ENCODE data around the gene TAF1B. TPM values are rescaled to one million over a fixed set of nuclear protein-coding genes. Genes with fewer than 3 reads are reported as not detected.
"Not testable (repeated sequence)": the region's sequence is repeated elsewhere in the genome, so short reads cannot be mapped to it uniquely, and the experiment has no call there.

TAF1B gene
- total RNA-seq, 1 experiment from 2014 or later = 29.9 TPM

DNA sequence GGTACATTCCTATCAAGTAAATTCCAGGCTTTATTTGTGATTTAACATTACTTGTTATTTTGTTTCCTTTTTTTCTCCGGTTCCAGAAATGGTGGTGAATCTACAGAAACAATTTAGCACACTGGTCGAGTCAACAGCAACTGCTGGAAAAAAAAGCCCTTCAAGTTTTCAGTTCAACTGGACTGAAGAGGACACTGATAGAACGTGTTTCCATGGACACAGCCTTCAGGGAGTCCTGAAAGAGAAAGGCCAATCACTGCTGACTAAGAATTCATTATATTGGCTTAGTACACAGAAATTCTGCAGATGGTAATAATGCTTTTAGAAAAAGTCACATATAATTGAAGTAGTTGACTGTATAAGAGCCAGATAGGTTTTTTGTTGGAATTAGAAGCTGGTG, 76.2 kb downstream of the TAF1B start:
- no peak overlapping the region for H3K27ac Mint-ChIP-seq
- H4K5ac ChIP-seq (ENCODE audit: insufficient read length, low read depth, low read length) = no peak overlapping the region

GRCh38 chr2:9927020-9927419, 83.7 kb downstream of the TAF1B start:
- H2AK5ac ChIP-seq (ENCODE audit: insufficient read length, low read length); H3K23me2 ChIP-seq (ENCODE audit: insufficient read length, low read depth, low read length, poor library complexity, severe bottlenecking); H3K9ac ChIP-seq (ENCODE audit: extremely low read depth, insufficient read length, low read length); H3K14ac ChIP-seq (ENCODE audit: insufficient read depth, low read length); H3K18ac ChIP-seq (ENCODE audit: insufficient read length, low read depth, low read length); H2BK5ac ChIP-seq (ENCODE audit: insufficient read length, low read length); DNase-seq; H3K9me3 ChIP-seq (ENCODE audit: control insufficient read depth, low read depth, low read length); H2BK20ac ChIP-seq (ENCODE audit: low read depth, low read length, poor library complexity, severe bottlenecking); H3K4me3 Mint-ChIP-seq; H3K27ac ChIP-seq (ENCODE audit: insufficient read length, low read depth, low read length); H3K27me3 ChIP-seq (ENCODE audit: insufficient read depth, low read length); H4K20me1 ChIP-seq (ENCODE audit: control insufficient read depth, insufficient read depth, insufficient read length); H3K79me2 ChIP-seq (ENCODE audit: insufficient read depth, low read length); H3K23ac ChIP-seq (ENCODE audit: insufficient read length, low read depth, low read length); H4K91ac ChIP-seq (ENCODE audit: insufficient read length, low read depth, low read length); H2AFZ ChIP-seq (ENCODE audit: low read length); H2BK120ac ChIP-seq (ENCODE audit: low read depth, low read length, poor library complexity, severe bottlenecking); H3K4me2 ChIP-seq (ENCODE audit: insufficient read depth, insufficient read length, low read length); H4K8ac ChIP-seq (replicated peaks; ENCODE audit: insufficient read length, low read depth, low read length); H3K27ac Mint-ChIP-seq; H3K79me1 ChIP-seq (ENCODE audit: insufficient read depth, low read depth, low read length, poor library complexity, severe bottlenecking); H3K56ac ChIP-seq (ENCODE audit: insufficient read length, low read depth, low read length); H3K27me3 Mint-ChIP-seq (ENCODE audit: low read depth); H3K4ac ChIP-seq (ENCODE audit: low read depth, low read length); H2BK15ac ChIP-seq (ENCODE audit: low read depth, low read length); H4K5ac ChIP-seq (ENCODE audit: insufficient read length, low read depth, low read length); H3K4me1 Mint-ChIP-seq; H3K9me3 Mint-ChIP-seq; H3K4me1 ChIP-seq (ENCODE audit: insufficient read depth, low read length); H2BK12ac ChIP-seq (ENCODE audit: insufficient read length, low read depth, low read length); H3T11ph ChIP-seq (ENCODE audit: low read length): not testable (repeated sequence)
- no CpG with 5 or more reads among the region's 2 CpGs for WGBS (ENCODE audit: extremely low coverage, insufficient read length, low lambda C conversion rate)
- peaks cover 20 to 56% (median 38%) of the 10 kb centered on the region in 3 experiments for H3K36me3 Mint-ChIP-seq (ENCODE audit: insufficient read depth in 1 of 3, low read depth in 3 of 3)

More for the DNA sequence above, 76.2 kb downstream of the TAF1B start:
- no peak overlapping the region for H3K4me3 Mint-ChIP-seq
- H3K56ac ChIP-seq (ENCODE audit: insufficient read length, low read depth, low read length) = no peak overlapping the region
- no peak overlapping the region for H2BK20ac ChIP-seq (ENCODE audit: low read depth, low read length, poor library complexity, severe bottlenecking)
- H3K9me3 ChIP-seq (ENCODE audit: control insufficient read depth, low read depth, low read length) = no peaks in the 10 kb centered on the region
- no peak overlapping the region for H3T11ph ChIP-seq (ENCODE audit: low read length)
- H3K4me1 ChIP-seq (ENCODE audit: insufficient read depth, low read length) = no peaks in the 10 kb centered on the region
- no peak overlapping the region for H3K4me2 ChIP-seq (ENCODE audit: insufficient read depth, insufficient read length, low read length)
- no peak overlapping the region for H2AFZ ChIP-seq (ENCODE audit: low read length)
- no peak for TF ChIP-seq CTCF (conservative IDR thresholded peaks at IDR 0.05)
- H2BK120ac ChIP-seq (ENCODE audit: low read depth, low read length, poor library complexity, severe bottlenecking) = no peak overlapping the region
- no peaks in the 10 kb centered on the region for H3K27me3 ChIP-seq (ENCODE audit: insufficient read depth, low read length)
- H3K27me3 Mint-ChIP-seq (ENCODE audit: low read depth) = no peaks in the 10 kb centered on the region
- no peak overlapping the region for H4K8ac ChIP-seq (replicated peaks; ENCODE audit: insufficient read length, low read depth, low read length)
- DNase-seq = no peak
- H3K9ac ChIP-seq (ENCODE audit: extremely low read depth, insufficient read length, low read length) = no peak overlapping the region
- H4K91ac ChIP-seq (ENCODE audit: insufficient read length, low read depth, low read length) = no peak overlapping the region
- no peak overlapping the region for H3K27ac ChIP-seq (ENCODE audit: insufficient read length, low read depth, low read length)
- no peaks in the 10 kb centered on the region for H3K79me1 ChIP-seq (ENCODE audit: insufficient read depth, low read depth, low read length, poor library complexity, severe bottlenecking)
- H3K4me1 Mint-ChIP-seq = no peaks in the 10 kb centered on the region
- no peak overlapping the region for H3K4ac ChIP-seq (ENCODE audit: low read depth, low read length)
- H3K23me2 ChIP-seq (ENCODE audit: insufficient read length, low read depth, low read length, poor library complexity, severe bottlenecking) = no peaks in the 10 kb centered on the region
- no peak overlapping the region for H3K14ac ChIP-seq (ENCODE audit: insufficient read depth, low read length)
- no peaks in the 10 kb centered on the region for H3K79me2 ChIP-seq (ENCODE audit: insufficient read depth, low read length)
- H2AK5ac ChIP-seq (ENCODE audit: insufficient read length, low read length) = no peak overlapping the region
- no peaks in the 10 kb centered on the region for H3K9me3 Mint-ChIP-seq
- no CpG with 5 or more reads among the region's 3 CpGs for WGBS (ENCODE audit: extremely low coverage, insufficient read length, low lambda C conversion rate)
- no peak overlapping the region for H2BK15ac ChIP-seq (ENCODE audit: low read depth, low read length)
- H3K23ac ChIP-seq (ENCODE audit: insufficient read length, low read depth, low read length) = no peak overlapping the region
- peaks cover 0 to 34% (median 15%) of the 10 kb centered on the region in 3 experiments; a peak in 6 of 7 replicates for H3K36me3 Mint-ChIP-seq (ENCODE audit: insufficient read depth in 1 of 3, low read depth in 3 of 3)
- no peak overlapping the region for H3K18ac ChIP-seq (ENCODE audit: insufficient read length, low read depth, low read length)
- no peaks in the 10 kb centered on the region for H4K20me1 ChIP-seq (ENCODE audit: control insufficient read depth, insufficient read depth, insufficient read length)
- no peak overlapping the region for H2BK12ac ChIP-seq (ENCODE audit: insufficient read length, low read depth, low read length)
- no peak overlapping the region for H2BK5ac ChIP-seq (ENCODE audit: insufficient read length, low read length)
